Left lung (tissue), 10 donors: ENCODE data around the gene SCTR. TPM values are rescaled to one million over a fixed set of nuclear protein-coding genes. Genes with fewer than 3 reads are reported as not detected.

ENCODE experiments used
- ATAC-seq: fragments of 200-7000 bp; cut with Tn5 transposase; one replicate; pipeline ENCODE4 v1.9.1; 2020; ENCODE audit warnings: moderate library complexity
- DNase-seq, 4 donors: peaks; one replicate each; pipeline ENCODE4 v3.0.0-alpha.2; 2013 to 2020
- H3K27ac ChIP-seq, 2 donors: fragments of 200-600 bp; sonication (generic) in 1 of 2; one replicate each; pipeline versions ENCODE4 v1.5.0 to v1.8.0; 2020 to 2021
- H3K27me3 ChIP-seq, 2 donors: fragments of 200-600 bp; sonication (generic) in 1 of 2; one replicate each; pipeline versions ENCODE4 v1.5.0 to v1.8.0; 2020 to 2021
- H3K36me3 ChIP-seq, 2 donors: fragments of 200-600 bp; sonication (generic) in 1 of 2; one replicate each; pipeline versions ENCODE4 v1.5.0 to v1.8.0; 2020 to 2021
- H3K4me1 ChIP-seq, 2 donors: fragments of 200-600 bp; one replicate each; pipeline ENCODE4 v1.8.0; 2021
- H3K4me3 ChIP-seq, 2 donors: fragments of 200-600 bp; sonication (generic) in 1 of 2; one replicate each; pipeline versions ENCODE4 v1.5.0 to v1.8.0; 2020 to 2021; ENCODE audit warnings: mild to moderate bottlenecking in 1 of 2
- H3K9me3 ChIP-seq, 2 donors: fragments of 200-600 bp; sonication (generic) in 1 of 2; one replicate each; pipeline versions ENCODE4 v1.5.0 to v1.8.0; 2020 to 2021
- CTCF ChIP-seq, 2 donors: fragments of 200-600 bp; sonication (generic) in 1 of 2; IDR thresholded peaks; one replicate each; pipeline versions ENCODE4 v1.5.0 to v1.8.0; 2021; ENCODE audit warnings: antibody characterized with exemption in 2 of 2
- intact Hi-C, 2 donors: fragments of 100-400 bp; cut with DNase I; formaldehyde crosslinking; loops; one replicate each; pipeline versions ENCODE4 v1.11.2 to v1.14.2; 2022
- polyA plus RNA-seq, 6 donors: library from polyadenylated mRNA; unstranded; fragments of 120-200 nt; gene quantifications; one replicate each; pipeline ENCODE4 v1.2.1, GENCODE V29; 2013; ENCODE audit not compliant: insufficient read length in 6 of 6
- total RNA-seq, 2 donors: library from RNA; stranded (reverse); fragmentation: NEBNext Ultra II Directional; extraction: Animal tissue kit (Norgen Biotek cat#: 25700); gene quantifications; one replicate each; pipeline ENCODE4 v1.2.1, GENCODE V29; 2021
- donor health status: DM: no; HTN: yes; CAD: no.
- donor health status: DM: no; HTN: no; CAD: no.

The SCTR gene
- total and polyA plus RNA-seq, 8 donors: 2.2 to 13.7 (median 8.0) TPM

DNA sequence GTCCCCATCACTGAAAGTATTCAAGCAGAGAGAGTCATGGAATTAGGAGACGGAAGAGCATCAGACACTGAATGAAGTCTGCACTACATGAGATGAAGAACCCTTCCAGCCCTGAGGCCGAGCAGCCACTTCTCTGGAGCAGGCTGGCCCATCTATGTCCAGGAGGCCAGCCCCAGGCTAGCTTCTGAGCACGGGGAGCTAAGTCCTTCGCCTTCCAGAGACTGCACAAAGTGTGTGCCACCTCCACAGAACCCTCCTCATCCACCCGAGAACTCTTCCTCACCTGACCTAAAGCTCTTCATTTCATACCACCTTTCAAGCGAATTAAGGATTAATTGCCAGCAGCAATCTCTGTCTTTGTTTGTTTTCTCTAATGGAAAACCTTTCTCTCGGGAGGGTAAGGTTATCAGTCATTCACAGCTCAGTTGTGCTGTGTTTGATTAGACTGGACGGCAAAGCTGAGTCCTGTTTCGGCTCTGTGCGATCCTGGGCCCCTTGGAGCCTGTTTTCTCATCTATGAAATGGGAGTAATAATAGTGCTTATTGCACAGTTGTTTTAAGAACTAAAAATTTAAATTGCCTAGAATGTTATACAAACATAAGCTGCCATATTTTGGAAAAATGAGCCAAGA lies 38.0 kb downstream of the SCTR start:
- TF ChIP-seq CTCF (IDR thresholded peaks at IDR 0.05): no peak
- H3K27me3 ChIP-seq: no peaks in the 10 kb centered on the region
- ATAC-seq (no peak), DNase-seq (no peak)
- intact Hi-C loops: no loop called here
- no peak overlapping the region for H3K4me3 ChIP-seq
- H3K9me3 ChIP-seq: no peaks in the 10 kb centered on the region
- no peak overlapping the region for H3K27ac ChIP-seq
- H3K36me3 ChIP-seq: no peaks in the 10 kb centered on the region
- peaks cover 9 to 19% of the 10 kb centered on the region in 2 donors for H3K4me1 ChIP-seq

- Histone ChIP-seq H3K36me3 (no peaks in the 10 kb centered on the region), H3K27me3 (no peaks in the 10 kb centered on the region), H3K27ac (no peak overlapping the region), H3K4me1 (peaks cover 5 to 19% of the 10 kb centered on the region in 2 donors), H3K9me3 (no peaks in the 10 kb centered on the region), H3K4me3 (no peak overlapping the region)
- DNase-seq (no peak), ATAC-seq (no peak)
- TF ChIP-seq CTCF (IDR thresholded peaks at IDR 0.05): no peak
- intact Hi-C loops: no loop called here
Measured at GRCh38 chr2:119485336-119486110, 38.8 kb downstream of the SCTR start.

GRCh38 chr2:119484834-119485233 lies 39.4 kb downstream of the SCTR start:
- Histone ChIP-seq H3K9me3 (no peaks in the 10 kb centered on the region), H3K4me1 (peaks cover 5 to 19% of the 10 kb centered on the region in 2 donors), H3K36me3 (no peaks in the 10 kb centered on the region), H3K27ac (no peak overlapping the region), H3K27me3 (no peaks in the 10 kb centered on the region), H3K4me3 (no peak overlapping the region)
- ATAC-seq (no peak), DNase-seq (no peak)
- TF ChIP-seq CTCF (IDR thresholded peaks at IDR 0.05): no peak
- intact Hi-C loops: no loop called here

GRCh38 chr2:119483896-119484718 lies 40.2 kb downstream of the SCTR start:
- no peak for ATAC-seq
- H3K4me3 ChIP-seq: no peak overlapping the region
- no peak for DNase-seq
- intact Hi-C loops: no loop called here
- H3K27ac ChIP-seq: no peak overlapping the region
- no peaks in the 10 kb centered on the region for H3K27me3 ChIP-seq
- H3K4me1 ChIP-seq: peaks cover 5 to 19% of the 10 kb centered on the region in 2 donors
- TF ChIP-seq CTCF (IDR thresholded peaks at IDR 0.05): no peak
- H3K9me3 ChIP-seq: no peaks in the 10 kb centered on the region
- no peaks in the 10 kb centered on the region for H3K36me3 ChIP-seq

DNA sequence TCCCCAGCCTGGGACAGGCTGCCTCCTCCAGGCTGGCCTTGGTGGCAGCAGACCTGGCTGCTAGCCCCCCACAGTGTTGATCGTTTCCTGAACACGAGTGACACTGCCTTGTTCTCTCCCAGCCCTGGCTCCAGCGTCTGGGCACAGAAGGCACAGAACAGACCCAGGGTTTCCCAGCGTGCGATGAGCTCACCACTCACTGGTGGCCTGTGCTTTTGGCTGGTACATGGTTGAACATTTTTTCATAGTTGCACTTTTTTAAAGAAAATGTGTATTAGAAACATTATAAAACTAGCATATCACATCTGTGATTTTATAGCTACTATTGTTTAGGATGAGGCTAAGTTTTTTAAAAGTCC lies 40.9 kb downstream of the SCTR start:
- H3K9me3 ChIP-seq: no peaks in the 10 kb centered on the region
- intact Hi-C loops: no loop called here
- no peak overlapping the region for H3K27ac ChIP-seq
- ATAC-seq (no peak), DNase-seq (no peak)
- H3K27me3 ChIP-seq: no peaks in the 10 kb centered on the region
- TF ChIP-seq CTCF (IDR thresholded peaks at IDR 0.05): no peak
- peaks cover 5 to 19% of the 10 kb centered on the region in 2 donors for H3K4me1 ChIP-seq
- no peak overlapping the region for H3K4me3 ChIP-seq
- H3K36me3 ChIP-seq: no peaks in the 10 kb centered on the region
